ENCODE data around the gene FAU.
A peak's percentile ranks its signal among the peaks of the same experiment; 100 is the strongest.

The FAU gene

GRCh38 chr11:65107751-65108468 is 14.0 kb downstream of the FAU start:
- DNase-seq (ENCODE audit: low spot score) = no peak

GRCh38 chr11:65107078-65107477 is 14.9 kb downstream of the FAU start:
- no peak for DNase-seq (ENCODE audit: low spot score)

- DNase-seq (ENCODE audit: low spot score) = no peak
Measured at GRCh38 chr11:65104628-65105027, 17.3 kb downstream of the FAU start.

GRCh38 chr11:65103476-65103875 is 18.5 kb downstream of the FAU start:
- no peak for DNase-seq (ENCODE audit: low spot score)

- no peak for DNase-seq (ENCODE audit: low spot score)
Measured at GRCh38 chr11:65102142-65103095, 19.5 kb downstream of the FAU start.

GRCh38 chr11:65100674-65101350 is 21.1 kb downstream of the FAU start:
- DNase-seq (ENCODE audit: low spot score) = no peak

- DNase-seq (ENCODE audit: low spot score) = no peak
Measured at GRCh38 chr11:65096926-65097325, 25.0 kb downstream of the FAU start.

GRCh38 chr11:65095974-65096806 is 25.7 kb downstream of the FAU start, which contains the start of gene VPS51:
VPS51 (plus strand) TSS chr11:65096214; CDS start chr11:65096251, 37 bp downstream.
- peak; percentile 95 for DNase-seq (ENCODE audit: low spot score)

- DNase-seq (ENCODE audit: low spot score) = no peak
Measured at GRCh38 chr11:65095427-65095826, 26.5 kb downstream of the FAU start.

- DNase-seq (ENCODE audit: low spot score) = no peak
Measured at GRCh38 chr11:65090628-65091027, 31.3 kb downstream of the FAU start.

GRCh38 chr11:65089621-65090020 is 32.3 kb downstream of the FAU start:
- no peak for DNase-seq (ENCODE audit: low spot score)

- no peak for DNase-seq (ENCODE audit: low spot score)
Measured at GRCh38 chr11:65087827-65088226, 34.1 kb downstream of the FAU start.

GRCh38 chr11:65087216-65087615 is 34.7 kb downstream of the FAU start:
- no peak for DNase-seq (ENCODE audit: low spot score)

GRCh38 chr11:65086809-65087208 is 35.1 kb downstream of the FAU start:
- DNase-seq (ENCODE audit: low spot score) = no peak

GRCh38 chr11:65085446-65085845 is 36.5 kb downstream of the FAU start:
- DNase-seq (ENCODE audit: low spot score) = no peak

GRCh38 chr11:65084598-65085375 is 37.1 kb downstream of the FAU start:
- DNase-seq (ENCODE audit: low spot score) = no peak

GRCh38 chr11:65083834-65084597 is 37.9 kb downstream of the FAU start, which contains the start of the genes CDCA5 and ZFPL1:
CDCA5 (minus strand) TSS chr11:65084040; CDS start chr11:65083978, 62 bp downstream.
ZFPL1 (plus strand) TSS chr11:65084222; CDS start chr11:65084699, 477 bp downstream.
- DNase-seq (ENCODE audit: low spot score) = peak; percentile 98

- no peak for DNase-seq (ENCODE audit: low spot score)
Measured at GRCh38 chr11:65083134-65083833, 38.6 kb downstream of the FAU start.

- no peak for DNase-seq (ENCODE audit: low spot score)
Measured at GRCh38 chr11:65078786-65079342, 43.1 kb downstream of the FAU start.
